Erythroblast (primary cell): Measurements from ENCODE around the gene ZKSCAN5.

Source experiments
- GATA1 ChIP-seq: IDR thresholded peaks from 2 replicates; pipeline ENCODE4 v1.6.1; 2011; ENCODE audit warnings: low read depth, mild to moderate bottlenecking, control low read depth, low read length, moderate library complexity
- POLR2A ChIP-seq: IDR thresholded peaks from 2 replicates; pipeline ENCODE4 v1.6.1; 2011; ENCODE audit warnings: mild to moderate bottlenecking, low read length

- no peak for TF ChIP-seq POLR2A
- no peak for TF ChIP-seq GATA1
These were observed 26.9 kb downstream of the ZKSCAN5 start for GRCh38 chr7:99531354-99531765.
